ENCODE measurements around the gene PNN.
"Not testable (repeated sequence)": the region's sequence is repeated elsewhere in the genome, so short reads cannot be mapped to it uniquely, and the experiment has no call there.

PNN gene

GRCh38 chr14:39184628-39185255, 9.7 kb downstream of the PNN start:
- H3K4me3 ChIP-seq (replicated peaks; ENCODE audit: low read depth, low read length): no peak overlapping the region
- no peaks in the 10 kb centered on the region for H3K27me3 ChIP-seq (replicated peaks; ENCODE audit: control insufficient read depth, insufficient read depth, low read length)
- no peak for TF ChIP-seq CTCF (IDR thresholded peaks at IDR 0.05; ENCODE audit: insufficient read depth, low read length, poor library complexity, severe bottlenecking)
- peaks cover 21% of the 10 kb centered on the region for H3K36me3 ChIP-seq (ENCODE audit: control insufficient read depth, insufficient read depth, low read length)
- DNase-seq (ENCODE audit: extremely low read depth, insufficient read length): no peak

- no peak for DNase-seq (ENCODE audit: extremely low read depth, insufficient read length)
- TF ChIP-seq CTCF (IDR thresholded peaks at IDR 0.05; ENCODE audit: insufficient read depth, low read length, poor library complexity, severe bottlenecking): no peak
- H3K36me3 ChIP-seq (ENCODE audit: control insufficient read depth, insufficient read depth, low read length): peaks cover 19% of the 10 kb centered on the region
Measured at GRCh38 chr14:39185256-39186049, 10.4 kb downstream of the PNN start.

DNA sequence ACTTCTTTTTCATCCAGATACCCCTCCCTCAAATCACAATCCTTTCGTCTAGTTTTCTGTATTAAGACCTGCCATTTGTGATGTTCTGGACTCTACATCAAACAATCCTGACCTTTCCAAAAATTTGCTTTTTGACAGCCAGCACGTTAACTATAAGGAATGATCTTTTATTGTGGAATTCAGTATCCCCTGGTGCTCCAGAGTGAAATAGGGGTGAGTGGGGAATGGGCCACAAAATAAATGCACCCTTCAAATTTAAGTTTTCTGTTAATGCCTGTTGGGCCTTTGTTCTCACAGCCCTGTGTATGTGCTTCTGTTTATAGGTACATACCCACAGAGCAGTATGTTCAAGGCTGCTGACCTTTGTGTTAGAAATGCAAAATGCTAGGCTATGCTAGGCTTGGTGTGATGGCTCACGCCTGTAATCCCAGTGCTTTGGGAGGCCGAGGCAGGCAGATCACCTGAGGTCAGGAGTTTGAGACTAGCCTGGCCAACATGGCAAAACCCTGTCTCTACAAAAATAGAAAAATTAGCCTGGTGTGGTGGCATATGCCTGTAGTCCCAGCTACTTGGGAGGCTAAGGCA, 12.0 kb downstream of the PNN start:
- TF ChIP-seq CTCF (IDR thresholded peaks at IDR 0.05; ENCODE audit: insufficient read depth, low read length, poor library complexity, severe bottlenecking): no peak
- Histone ChIP-seq H3K36me3 (ENCODE audit: control insufficient read depth, insufficient read depth, low read length) (peaks cover 11% of the 10 kb centered on the region), H3K27me3 (replicated peaks; ENCODE audit: control insufficient read depth, insufficient read depth, low read length) (no peaks in the 10 kb centered on the region), H3K4me3 (replicated peaks; ENCODE audit: low read depth, low read length) (no peak overlapping the region)
- DNase-seq (ENCODE audit: extremely low read depth, insufficient read length): no peak

More at GRCh38 chr14:39185256-39186049, 10.4 kb downstream of the PNN start:
- Histone ChIP-seq H3K4me3 (replicated peaks; ENCODE audit: low read depth, low read length) (no peak overlapping the region), H3K27me3 (replicated peaks; ENCODE audit: control insufficient read depth, insufficient read depth, low read length) (no peaks in the 10 kb centered on the region)

GRCh38 chr14:39203659-39204606, 28.9 kb downstream of the PNN start:
- H3K36me3 ChIP-seq (ENCODE audit: control insufficient read depth, insufficient read depth, low read length): no peaks in the 10 kb centered on the region
- no peak for TF ChIP-seq CTCF (IDR thresholded peaks at IDR 0.05; ENCODE audit: insufficient read depth, low read length, poor library complexity, severe bottlenecking)
- H3K4me3 ChIP-seq (replicated peaks; ENCODE audit: low read depth, low read length): no peak overlapping the region
- H3K27me3 ChIP-seq (replicated peaks; ENCODE audit: control insufficient read depth, insufficient read depth, low read length): no peaks in the 10 kb centered on the region
- no peak for DNase-seq (ENCODE audit: extremely low read depth, insufficient read length)

GRCh38 chr14:39207430-39207829, 32.4 kb downstream of the PNN start:
- H3K36me3 ChIP-seq (ENCODE audit: control insufficient read depth, insufficient read depth, low read length); DNase-seq (ENCODE audit: extremely low read depth, insufficient read length); H3K4me3 ChIP-seq (replicated peaks; ENCODE audit: low read depth, low read length); H3K27me3 ChIP-seq (replicated peaks; ENCODE audit: control insufficient read depth, insufficient read depth, low read length): not testable (repeated sequence)

Measured in GM06990 (cell line).